Measurements from ENCODE around the gene EAF1.
"Not testable (repeated sequence)": the region's sequence is repeated elsewhere in the genome, so short reads cannot be mapped to it uniquely, and the experiment has no call there.

EAF1 gene

DNA sequence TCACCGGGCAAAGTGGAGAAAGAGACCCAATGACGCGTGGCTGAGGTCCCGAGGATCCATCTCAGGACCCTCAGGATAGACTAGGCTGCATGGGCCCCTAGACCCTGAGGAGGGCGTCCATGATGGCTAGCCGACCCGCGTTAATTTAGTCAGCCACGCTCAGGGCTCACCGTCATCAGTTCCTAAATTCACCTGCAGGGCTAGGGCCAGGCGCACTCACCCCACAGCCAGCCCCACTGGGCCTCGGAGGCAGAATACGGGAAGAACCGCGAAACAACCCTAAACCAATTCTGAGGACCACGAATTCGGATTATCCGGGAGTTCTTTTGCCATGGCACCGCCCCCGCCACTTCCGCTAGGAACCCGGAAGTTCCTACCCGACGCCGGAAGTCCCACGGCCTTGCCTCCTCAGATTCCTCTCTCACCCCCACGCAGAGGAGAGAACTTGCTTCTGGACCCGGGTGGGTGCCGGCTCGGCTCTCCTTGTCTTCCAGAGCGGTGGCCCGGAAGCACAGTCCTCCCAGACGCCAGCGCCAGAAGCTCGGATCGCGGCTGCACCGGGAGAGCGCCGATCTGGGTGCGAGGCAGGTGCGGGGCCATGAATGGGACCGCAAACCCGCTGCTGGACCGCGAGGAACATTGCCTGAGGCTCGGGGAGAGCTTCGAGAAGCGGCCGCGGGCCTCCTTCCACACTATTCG, at the start of gene EAF1, which contains the start of gene METTL6:
TSS of gene EAF1 (plus strand) at position 417 of the 699 bp plus-strand sequence. CDS start at position 599, 182 bp downstream.
TSS of gene METTL6 (minus strand) at position 363 of the 699 bp plus-strand sequence. CDS start 1,033 bp downstream, outside the sequence.
- DNase-seq: peak; percentile 90

GRCh38 chr3:15377961-15378791, 49.2 kb upstream of the EAF1 start:
- DNase-seq: peak; percentile 95

- no peak for DNase-seq
These were observed 46.2 kb upstream of the EAF1 start for GRCh38 chr3:15380980-15381890.

DNA sequence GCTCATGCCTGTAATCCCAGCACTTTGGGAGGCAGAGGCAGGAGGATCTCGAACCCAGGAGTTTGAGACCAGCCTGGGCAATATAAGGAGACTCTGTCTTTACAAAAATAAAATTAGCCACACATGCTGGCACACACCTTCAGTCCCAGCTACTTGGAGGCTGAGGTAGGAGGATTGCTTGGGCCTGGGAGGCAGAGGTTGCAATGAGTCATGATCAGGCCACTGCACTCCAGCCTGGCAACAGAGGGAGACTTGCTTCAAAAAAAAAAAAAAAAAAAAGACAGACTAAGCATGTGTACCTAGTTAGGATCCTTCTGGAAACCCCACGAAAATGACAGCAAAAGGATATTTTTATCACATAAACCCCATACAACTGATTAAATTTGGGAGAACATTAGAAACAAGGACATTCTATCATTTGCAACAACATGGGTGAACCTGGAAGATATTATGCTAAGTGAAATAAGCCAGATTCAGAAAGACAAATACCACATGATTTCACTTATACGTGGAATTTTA, 44.9 kb upstream of the EAF1 start:
- DNase-seq: no peak

- DNase-seq: no peak
These were observed 42.7 kb upstream of the EAF1 start for GRCh38 chr3:15384510-15385237.

- DNase-seq: not testable (repeated sequence)
These were observed 42.1 kb upstream of the EAF1 start for GRCh38 chr3:15385238-15385695.

DNA sequence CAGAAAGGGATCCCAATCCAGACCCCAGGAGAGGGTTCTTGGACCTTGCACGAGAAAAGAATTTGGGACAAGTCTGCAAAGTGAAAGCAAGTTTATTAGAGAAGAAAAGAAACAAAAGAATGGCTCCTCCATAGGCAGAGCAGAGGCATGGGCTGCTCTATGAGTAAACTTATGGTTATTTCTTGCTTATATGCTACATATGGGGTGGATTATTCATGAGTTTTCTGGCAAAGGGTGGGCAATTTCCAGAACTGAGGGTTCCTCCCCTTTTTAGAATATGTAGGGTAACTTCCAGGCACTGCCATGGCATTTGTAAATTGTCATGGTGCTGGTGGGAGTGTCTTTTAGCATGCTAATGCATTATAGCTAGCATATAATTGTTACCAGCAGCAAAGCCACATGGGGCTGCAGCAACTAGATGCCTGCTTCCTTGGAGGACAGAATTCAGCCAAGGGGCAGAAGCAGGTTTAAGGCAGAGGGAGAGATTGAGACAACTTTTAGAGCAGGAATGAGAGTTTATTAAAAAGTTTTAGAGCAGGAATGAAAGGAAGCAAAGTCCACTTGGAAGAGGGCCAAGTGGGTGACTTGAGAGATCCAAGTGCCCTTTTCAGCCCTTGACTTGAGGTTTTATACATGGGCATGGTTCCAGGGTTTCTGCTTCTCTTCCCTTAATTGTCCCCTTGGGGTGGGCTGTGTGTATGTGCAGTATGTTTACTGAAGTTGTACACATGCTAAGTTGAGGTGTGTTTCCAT, 41.3 kb upstream of the EAF1 start:
- DNase-seq: no peak

DNA sequence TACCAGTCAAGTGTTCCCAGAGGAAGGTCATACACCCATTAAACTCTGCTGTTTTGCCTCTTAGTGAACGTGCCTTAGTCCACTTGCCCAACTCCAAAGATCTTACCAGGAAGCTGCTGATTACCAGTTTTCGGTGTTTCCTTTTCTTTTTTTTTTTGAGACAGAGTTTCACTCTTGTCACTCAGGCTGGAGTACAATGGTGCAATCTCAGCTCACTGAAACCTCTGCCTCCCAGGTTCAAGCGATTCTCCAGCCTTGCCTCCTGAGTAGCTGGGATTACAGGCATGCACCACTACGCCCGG, 40.8 kb upstream of the EAF1 start:
- DNase-seq: not testable (repeated sequence)

DNA sequence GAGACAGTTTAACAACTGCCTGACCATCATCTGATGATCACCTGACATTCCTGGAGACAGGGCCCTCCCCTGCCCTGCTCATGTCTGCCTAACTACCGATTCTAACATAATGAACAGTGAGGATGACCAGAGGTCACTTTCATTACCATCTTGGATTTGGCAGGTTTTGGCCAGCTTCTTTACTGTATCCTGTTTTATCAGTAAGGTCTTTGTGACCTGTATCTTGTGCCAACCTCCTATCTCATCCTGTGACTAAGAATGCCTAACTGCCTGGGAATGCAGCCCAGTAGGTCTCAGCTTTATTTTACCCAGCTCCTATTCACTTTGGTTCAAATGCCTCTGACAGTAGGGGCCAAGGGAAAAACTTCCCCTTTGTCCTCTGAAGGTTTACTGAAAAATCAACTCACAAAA, 40.2 kb upstream of the EAF1 start:
- no peak for DNase-seq

GRCh38 chr3:15387735-15388134, 39.7 kb upstream of the EAF1 start:
- DNase-seq: no peak

- not testable (repeated sequence) for DNase-seq
These were observed 39.1 kb upstream of the EAF1 start for GRCh38 chr3:15388335-15388734.

- no peak for DNase-seq
These were observed 36.9 kb upstream of the EAF1 start for GRCh38 chr3:15390460-15390859.

DNA sequence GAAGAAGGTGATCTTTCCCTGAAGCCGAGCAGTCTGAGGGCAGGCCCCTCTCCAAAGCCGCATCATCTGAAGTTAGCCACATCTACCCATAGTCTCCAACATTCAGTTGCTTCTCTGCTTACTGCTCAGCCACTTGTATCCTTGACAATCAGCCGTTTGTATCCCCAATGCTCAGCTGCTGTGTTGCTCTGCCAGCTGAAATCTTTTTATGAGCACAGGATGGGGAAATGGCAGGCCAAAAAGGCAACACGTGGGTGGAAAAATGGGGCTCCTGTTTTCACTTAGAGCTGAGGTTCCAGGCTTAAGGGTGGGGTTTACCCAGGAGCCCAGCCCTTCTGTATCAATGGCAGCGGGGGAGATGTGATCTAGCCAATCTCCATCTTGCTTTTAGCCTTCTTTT, 36.4 kb upstream of the EAF1 start:
- no peak for DNase-seq

DNA sequence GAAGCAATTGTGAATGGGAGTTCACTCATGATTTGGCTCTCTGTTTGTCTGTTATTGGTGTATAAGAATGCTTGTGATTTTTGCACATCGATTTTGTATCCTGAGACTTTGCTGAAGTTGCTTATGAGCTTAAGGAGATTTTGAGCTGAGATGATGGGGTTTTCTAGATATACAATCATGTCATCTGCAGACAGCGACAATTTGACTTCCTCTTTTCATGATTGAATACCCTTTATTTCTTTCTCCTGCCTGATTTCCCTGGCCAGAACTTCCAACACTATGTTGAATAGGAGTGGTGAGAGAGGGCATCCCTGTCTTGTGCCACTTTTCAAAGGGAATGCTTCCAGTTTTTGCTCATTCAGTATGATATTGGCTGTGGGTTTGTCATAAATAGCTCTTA, 34.1 kb upstream of the EAF1 start:
- not testable (repeated sequence) for DNase-seq

- not testable (repeated sequence) for DNase-seq
These were observed 28.7 kb upstream of the EAF1 start for GRCh38 chr3:15398731-15399133.

- peak; percentile 7 for DNase-seq
These were observed 27.4 kb upstream of the EAF1 start for GRCh38 chr3:15399970-15400369.

DNA sequence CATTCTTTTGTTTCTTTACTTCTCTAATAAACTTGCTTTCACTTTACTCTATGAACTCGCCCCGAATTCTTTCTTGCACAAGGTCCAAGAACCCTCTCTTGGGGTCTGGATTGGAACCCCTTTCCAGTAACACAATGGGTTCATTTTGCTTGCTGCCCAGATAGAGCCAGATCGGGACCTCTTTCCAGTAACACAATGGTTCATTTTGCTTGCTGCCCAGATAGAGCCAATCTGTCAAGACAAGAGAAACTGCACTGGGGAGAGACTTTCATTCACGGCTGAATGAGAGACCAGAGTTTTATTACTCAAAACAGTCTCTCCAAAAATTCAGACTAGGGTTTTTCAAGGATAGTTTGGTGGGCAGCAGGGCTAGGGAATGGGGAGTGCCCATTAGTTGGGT, 25.5 kb upstream of the EAF1 start:
- no peak for DNase-seq

DNA sequence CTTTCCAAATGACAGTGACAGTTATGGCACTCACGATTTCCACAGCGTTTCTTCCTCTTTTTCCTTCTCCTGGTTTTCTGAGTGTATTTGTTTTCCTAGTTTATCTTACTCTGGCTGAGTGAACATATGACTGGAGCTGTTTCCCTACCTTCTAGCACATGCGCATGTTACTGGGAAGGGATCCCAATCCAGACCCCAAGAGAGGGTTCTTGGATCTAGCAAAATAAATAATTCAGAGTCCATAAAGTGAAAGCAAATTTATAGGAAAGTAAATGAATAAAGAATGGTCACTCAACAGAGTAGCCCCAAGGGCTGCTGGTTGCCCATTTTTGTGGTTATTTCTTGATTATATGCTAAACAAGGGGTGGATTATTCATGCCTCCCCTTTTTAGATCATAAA, 23.9 kb upstream of the EAF1 start:
- DNase-seq: no peak

GRCh38 chr3:15403965-15404364, 23.4 kb upstream of the EAF1 start:
- no peak for DNase-seq

- no peak for DNase-seq
These were observed 22.6 kb upstream of the EAF1 start for GRCh38 chr3:15404767-15405166.

DNA sequence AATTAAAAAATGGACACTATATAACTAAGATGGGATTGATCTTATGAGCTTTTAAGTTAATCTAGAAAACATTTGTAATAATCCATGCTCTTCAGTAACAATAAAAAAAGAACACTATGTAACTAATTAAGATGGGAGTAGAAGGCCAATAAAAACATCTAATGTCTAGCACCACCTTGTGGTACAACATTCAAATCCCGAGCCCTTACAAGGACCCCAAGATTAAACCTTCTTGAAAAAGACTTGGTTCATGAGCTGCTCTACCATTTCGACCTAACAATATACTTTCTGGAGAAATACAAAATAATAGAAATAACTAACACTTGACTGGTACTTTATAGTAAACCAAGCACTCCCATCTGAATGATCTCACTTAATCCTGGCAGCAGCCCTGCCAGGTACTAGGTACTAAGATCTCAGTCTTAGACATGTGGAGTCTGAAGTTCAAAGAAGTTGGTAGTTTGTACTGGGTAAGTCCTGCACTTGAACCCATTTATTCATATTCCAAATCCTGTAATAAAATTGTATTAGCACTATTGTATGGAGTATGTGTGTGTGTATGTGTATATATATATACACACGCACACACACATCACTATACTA, 21.8 kb upstream of the EAF1 start:
- DNase-seq: no peak
